Stimulated activated CD4-positive, alpha-beta T cell treated with anti-CD3 and anti-CD28 coated beads, Interleukin-12 subunit alpha, Interleukin-12 subunit beta, amount 100 ng/mL, for 24 hours (primary cell): Measurements from ENCODE around the gene IFNLR1.

Source experiments
- DNase-seq, 2 experiments: peaks; one replicate each; pipeline ENCODE4 v3.0.0-alpha.2; 2020; ENCODE audit warnings: low read depth in 2 of 2

Gene IFNLR1

DNA sequence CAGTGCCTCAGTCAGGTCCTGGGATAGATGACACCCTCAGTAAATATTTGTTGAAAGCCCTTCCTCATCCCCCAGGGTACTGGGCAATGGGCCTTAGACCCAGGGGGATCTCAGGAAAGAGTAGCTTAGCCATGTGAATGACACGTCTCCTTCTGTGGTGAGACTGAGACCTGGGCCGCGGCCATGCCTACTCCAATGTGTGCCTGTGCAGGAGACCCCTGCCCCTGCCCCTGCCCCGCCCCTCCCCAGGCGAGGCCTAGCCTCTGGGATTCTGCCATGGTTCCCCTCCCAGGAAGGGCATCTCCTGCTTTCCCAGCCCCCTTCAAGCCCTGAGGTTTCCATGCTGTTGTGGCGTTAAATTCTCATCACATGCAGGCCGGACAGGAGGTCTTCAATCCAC is 82.2 kb downstream of the IFNLR1 start:
- no peak for DNase-seq
